ENCODE data around the gene SECTM1.
"Not testable (repeated sequence)": the region's sequence is repeated elsewhere in the genome, so short reads cannot be mapped to it uniquely, and the experiment has no call there.

The SECTM1 gene

DNA sequence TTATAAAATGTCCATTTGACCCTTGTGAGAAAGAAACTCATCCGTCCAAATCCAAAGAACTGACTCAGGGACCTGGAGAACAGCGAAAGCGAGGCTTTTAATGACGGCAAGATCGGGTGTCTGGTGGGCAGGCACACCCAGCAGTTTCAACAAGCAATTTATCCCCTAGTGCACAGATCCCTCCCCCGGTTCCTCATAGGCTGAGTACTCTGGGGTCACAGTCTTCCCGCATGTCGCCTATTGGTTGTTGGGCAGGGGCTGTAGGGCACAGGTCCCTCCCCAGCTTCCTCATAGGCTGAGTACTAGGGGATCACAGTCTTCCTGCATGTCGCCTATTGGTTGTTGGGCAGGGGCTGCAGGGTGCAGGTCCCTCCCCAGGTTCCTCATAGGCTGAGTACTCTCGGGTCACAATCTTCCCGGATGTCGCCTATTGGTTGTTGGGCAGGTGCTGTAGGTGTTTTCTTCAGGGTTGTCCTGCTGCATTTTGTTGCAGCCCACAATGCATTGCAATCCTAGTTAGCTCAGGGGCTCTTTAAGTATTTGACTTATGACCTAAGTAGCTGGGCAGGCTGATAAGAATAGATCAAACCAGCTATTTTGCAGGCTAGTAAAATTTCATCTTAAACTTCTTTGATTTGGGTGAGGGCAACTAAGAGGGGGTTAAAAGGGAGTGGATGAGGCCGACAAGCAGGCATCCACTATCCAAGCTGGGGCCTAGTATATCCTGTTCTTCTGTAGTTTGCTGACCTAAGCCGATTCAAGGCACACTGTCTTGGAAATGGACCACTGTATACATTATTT, 34.4 kb upstream of the SECTM1 start:
- no peak for DNase-seq

- DNase-seq = no peak
These were observed 33.2 kb upstream of the SECTM1 start for GRCh38 chr17:82366749-82367148.

DNA sequence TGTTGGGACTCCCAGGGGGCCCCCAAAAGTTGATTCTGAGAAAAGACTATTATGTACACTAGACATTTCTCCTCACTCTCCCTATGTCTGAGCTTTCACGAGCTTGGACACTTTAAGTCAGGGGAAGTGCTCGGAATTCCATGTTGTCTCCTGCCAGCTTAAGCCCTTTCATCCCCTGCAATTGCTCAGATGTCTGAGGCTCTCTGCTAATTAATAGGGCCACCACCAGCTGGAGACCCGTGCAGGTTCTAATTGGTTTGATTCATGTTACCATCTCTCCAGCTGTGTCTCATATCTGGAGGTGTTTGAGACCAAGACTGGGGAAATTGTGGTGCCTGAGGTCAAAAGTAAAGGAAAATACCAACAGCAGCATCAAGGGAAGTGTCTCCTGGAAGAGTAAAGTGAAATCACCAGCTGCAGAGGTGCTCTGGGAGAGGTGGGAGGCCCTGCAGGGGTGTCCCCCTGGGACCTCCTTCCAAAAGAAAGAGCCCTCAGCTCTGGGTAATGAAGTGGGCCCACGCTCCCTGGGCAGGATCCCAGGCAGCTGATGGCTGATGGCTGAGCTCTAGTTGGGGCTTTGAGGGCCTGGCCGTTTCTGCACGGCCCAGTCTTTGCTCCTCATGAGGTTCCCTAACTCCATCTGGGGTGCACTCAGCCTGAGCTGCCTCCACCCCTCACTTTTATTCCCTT, 32.2 kb upstream of the SECTM1 start:
- no peak for DNase-seq

- no peak for DNase-seq
These were observed 28.5 kb upstream of the SECTM1 start for GRCh38 chr17:82361885-82362633.

- not testable (repeated sequence) for DNase-seq
These were observed 26.0 kb upstream of the SECTM1 start for GRCh38 chr17:82359451-82360074.

GRCh38 chr17:82358465-82359350, 25.1 kb upstream of the SECTM1 start, which contains the start of gene TEX19:
Gene TEX19 (plus strand): TSS chr17:82359247. CDS start chr17:82362151, 2,904 bp downstream.
- no peak for DNase-seq

- DNase-seq = no peak
These were observed 23.8 kb upstream of the SECTM1 start for GRCh38 chr17:82357394-82357793.

- DNase-seq = no peak
These were observed 23.3 kb upstream of the SECTM1 start for GRCh38 chr17:82356845-82357355.

DNA sequence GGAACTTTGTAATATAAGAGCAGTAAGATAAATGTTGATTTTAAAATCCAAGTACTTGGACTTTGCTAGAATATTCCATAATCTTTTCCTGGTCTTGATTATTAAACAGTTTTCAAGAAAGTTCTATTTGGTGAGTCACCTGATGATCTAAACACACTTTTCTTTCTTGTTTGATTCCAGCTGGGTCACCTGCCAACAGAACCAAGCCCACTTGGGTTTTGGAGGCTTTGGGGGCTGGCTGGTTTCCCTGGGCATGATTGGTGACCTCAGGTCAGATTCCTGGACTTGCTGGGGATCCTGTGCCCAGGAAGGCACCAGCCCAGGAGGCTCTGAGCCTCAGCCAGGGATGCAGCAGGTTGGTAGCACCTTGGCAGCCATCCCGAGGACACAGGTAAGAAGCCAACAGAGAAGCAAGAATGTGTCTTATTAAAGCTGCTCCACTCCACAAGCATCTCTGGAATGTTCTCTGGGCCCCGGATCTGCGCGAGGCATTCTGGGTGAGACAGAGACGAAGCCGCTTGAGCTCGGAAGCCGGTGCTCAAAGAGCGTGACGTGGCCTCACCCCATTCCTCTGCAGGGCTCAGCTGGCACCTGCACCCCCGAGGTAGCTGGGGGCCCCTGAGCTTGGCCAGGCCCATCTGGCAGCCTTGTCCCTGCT, 22.3 kb upstream of the SECTM1 start:
- DNase-seq = no peak

GRCh38 chr17:82354804-82355308, 21.3 kb upstream of the SECTM1 start:
- no peak for DNase-seq

DNA sequence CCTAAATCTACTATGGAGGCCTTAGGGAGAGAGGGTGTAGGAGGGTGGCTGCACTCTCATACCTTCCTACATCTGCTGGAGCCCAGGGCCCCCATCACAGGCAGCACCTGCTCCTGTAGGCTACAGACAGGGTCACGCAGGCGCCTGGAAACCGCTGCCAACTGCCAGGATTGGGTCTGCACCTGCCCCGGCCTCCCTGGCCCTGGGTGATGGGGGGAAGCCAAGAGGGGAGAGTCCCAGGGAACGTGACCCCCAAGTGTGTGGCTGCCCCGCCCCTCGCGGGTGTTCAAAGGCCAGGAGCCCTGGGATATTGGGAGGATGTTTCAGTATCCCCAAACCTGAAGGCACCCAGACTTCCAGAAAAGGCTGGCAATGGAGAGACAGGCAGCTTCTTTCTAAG, 19.9 kb upstream of the SECTM1 start:
- DNase-seq = no peak

DNA sequence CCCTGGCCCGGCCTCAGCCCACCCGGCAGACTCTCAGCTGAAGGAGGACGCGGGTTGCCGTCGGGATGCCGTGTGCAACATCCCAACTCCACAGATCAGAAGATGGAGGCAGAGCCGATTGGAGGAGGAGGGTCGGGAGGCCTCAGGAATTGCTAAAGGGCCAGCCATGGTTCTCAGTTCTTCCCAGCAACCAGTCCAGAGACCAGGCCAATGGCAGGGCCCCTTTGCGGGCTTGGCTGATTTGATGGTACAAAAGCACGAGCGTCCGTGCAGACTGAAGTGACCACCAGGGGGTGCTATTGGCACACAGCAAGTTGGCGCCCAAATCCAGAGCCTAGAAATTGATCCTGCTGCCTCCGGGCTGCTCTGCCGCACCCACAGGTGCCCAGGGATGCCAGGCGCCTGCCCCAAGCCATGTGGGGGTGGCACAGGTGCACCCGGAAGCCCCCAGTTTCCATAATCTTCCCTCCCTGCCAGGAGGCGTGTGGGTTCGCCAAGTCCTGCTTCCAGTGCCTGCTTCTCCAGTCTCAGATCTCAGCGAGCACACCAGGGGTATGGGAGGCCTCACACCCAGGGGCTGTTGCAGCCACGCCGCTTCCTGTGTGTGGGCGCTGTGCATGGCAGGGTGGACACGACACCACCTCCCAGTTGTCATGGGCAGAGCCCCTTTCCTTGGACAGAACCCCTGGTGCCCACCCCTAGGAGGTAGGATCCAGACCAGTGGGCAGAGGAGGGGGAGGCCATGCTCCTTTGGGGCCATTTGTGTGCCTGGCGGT, 18.3 kb upstream of the SECTM1 start:
- peak; percentile 83 to 89 for DNase-seq

DNA sequence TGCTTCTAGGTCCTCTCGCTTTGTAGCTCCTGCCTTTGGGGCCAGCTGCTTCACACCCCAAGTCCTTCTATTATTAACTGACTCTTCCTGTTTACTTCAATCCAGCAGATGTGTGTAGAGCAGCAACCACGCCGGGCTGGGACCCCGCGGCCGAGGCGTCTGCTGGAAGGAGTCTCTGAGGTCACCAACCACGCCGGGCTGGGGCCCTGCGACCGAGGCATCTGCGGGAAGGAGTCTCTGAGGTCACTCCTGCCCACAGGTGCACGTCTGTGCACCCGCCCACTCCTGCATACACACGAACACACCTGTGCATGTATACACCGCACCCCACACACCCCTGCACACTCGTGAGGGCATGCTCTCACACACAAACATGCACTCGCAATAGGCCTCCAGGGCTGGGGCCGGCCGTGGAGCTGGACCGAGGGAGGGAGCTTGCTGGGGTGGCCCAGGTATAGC, 17.7 kb upstream of the SECTM1 start:
- no peak for DNase-seq

- DNase-seq = peak; percentile 64 to 77
These were observed 16.8 kb upstream of the SECTM1 start for GRCh38 chr17:82350182-82351030.

DNA sequence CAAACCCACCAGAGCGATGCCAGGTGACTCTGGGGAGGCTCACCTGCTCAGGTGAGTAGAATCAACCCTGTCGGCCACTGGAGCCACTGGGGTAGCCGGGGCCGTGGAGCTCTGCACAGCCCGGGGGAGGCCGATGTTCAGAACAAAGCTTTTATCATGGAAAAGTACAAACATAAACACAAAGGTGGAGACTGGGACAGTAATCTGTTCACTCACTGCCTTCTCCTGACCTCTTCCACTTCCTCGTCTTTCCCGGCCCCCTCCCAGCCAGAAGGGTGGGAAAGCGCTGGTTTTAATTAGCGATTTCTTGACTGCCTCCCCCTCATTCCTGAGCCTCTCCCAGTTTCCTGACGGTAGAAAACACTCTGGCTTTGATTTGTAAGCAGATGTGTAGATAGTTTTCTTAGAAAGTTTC, 15.7 kb upstream of the SECTM1 start:
- DNase-seq = no peak

- no peak for DNase-seq
These were observed 15.3 kb upstream of the SECTM1 start for GRCh38 chr17:82348866-82349265.

DNA sequence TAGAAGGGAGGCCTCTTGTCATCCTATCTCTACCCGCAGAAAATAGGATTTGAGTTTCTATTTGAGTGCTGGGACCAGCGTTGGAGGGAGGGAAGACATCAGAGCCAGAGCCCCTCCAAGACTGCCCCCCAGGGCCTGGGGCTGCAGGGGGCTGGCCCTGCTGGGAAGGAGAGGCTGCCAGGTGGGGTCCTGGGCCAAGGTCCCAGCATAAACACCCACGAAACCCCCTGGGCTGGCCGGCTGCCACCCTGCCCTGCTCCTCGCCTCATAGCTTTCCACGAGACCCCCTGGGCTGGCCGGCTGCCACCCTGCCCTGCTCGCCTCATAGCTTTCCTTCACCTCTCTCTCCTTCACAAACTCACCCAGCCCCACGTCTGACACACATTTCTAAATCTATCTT, 14.9 kb upstream of the SECTM1 start:
- DNase-seq = no peak

DNA sequence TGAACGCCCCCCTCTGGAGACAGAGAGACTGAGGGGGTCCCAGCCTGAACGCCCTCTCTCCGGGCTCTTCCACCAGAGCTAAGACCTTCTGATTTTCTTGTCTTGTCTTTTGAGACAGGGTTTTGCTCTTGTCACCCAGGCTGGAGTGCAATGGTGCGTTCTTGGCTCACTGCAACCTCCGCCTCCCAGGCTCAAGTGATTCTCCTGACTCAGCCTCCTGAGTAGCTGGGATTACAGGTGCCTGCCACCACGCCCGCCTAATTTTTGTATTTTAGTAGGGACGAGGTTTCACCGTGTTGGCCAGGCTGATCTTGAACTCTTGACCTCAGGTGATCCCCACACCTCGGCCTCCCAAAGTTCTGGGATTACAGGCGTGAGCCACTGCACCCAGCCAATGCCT, 14.4 kb upstream of the SECTM1 start:
- DNase-seq = not testable (repeated sequence)

All from activated CD4-positive, alpha-beta T cell treated with anti-CD3 and anti-CD28 coated beads, Interleukin-2, amount 50 U/mL, for 48 hours (primary cell).